K562 (cell line): ENCODE measurements around the gene BGN. TPM values are rescaled to one million over a fixed set of nuclear protein-coding genes. Genes with fewer than 3 reads are reported as not detected.

ENCODE experiments used
- ATAC-seq: fragments of 200-7000 bp; cut with Tn5 transposase; 3 replicates; pipeline ENCODE4 v1.9.1; 2020; ENCODE audit warnings: moderate library complexity
- BruUV-seq: library from RNA; stranded (reverse); fragments of 400-500 nt; replicated peaks from 2 replicates; lab custom pipeline; 2021; lab: Mats Ljungman, UMichigan
- CTCF ChIA-PET: fragments of 300-600 bp; formaldehyde crosslinking; extraction: SDS; loops from one replicate; lab custom pipeline; 2021; ENCODE audit warnings: low intra/inter-chr PET ratio; lab: Yijun Ruan, JAX
- POLR2A ChIA-PET: fragments of 300-600, 350-650 bp; sonication (Branson Sonifier 250); formaldehyde crosslinking; extraction: SDS; loops from one replicate; lab custom pipeline; 2021; ENCODE audit warnings: antibody characterized with exemption, inconsistent platforms; lab: Yijun Ruan, JAX
- DNase-seq, 4 experiments: peaks; one replicate each; pipeline versions ENCODE4 v3.0.0 to v3.0.0-alpha.2; 2011 to 2018; ENCODE audit warnings: low spot score in 3 of 4, mixed read lengths in 3 of 4; ENCODE audit errors: extremely low read depth in 1 of 4
- FAIRE-seq: peaks from 2 replicates; lab custom pipeline; 2011; peaks lifted over from hg19 to GRCh38; lab: Jason Lieb, UNC
- H2AFZ ChIP-seq: 2 replicates; pipeline ENCODE4 v1.6.0; 2011; ENCODE audit warnings: low read depth, low read length, control low read depth, inconsistent platforms
- H3K27ac ChIP-seq: fragments of 200-600 bp; 3 replicates; pipeline ENCODE4 v1.8.0; 2011; ENCODE audit warnings: low read depth, mild to moderate bottlenecking, control low read depth, inconsistent platforms, low read length, moderate library complexity, mixed read lengths; ENCODE audit errors: extremely low read depth
- H3K27me3 ChIP-seq, 2 experiments: fragments of 300-600 bp in 1 of 2; 2 replicates in 1 of 2; 3 replicates in 1 of 2; pipeline versions ENCODE4 v1.6.0 to v1.8.0; 2011; ENCODE audit warnings: inconsistent platforms in 2 of 2, low read length in 2 of 2, mild to moderate bottlenecking in 1 of 2, mixed read lengths in 1 of 2, moderate library complexity in 1 of 2; ENCODE audit not compliant: control insufficient read depth in 2 of 2, insufficient read depth in 2 of 2
- H3K36me3 ChIP-seq: fragments of 300-600 bp; 3 replicates; pipeline ENCODE4 v1.8.0; 2011; ENCODE audit warnings: mild to moderate bottlenecking, low read length, inconsistent platforms; ENCODE audit not compliant: control insufficient read depth, insufficient read depth
- H3K4me1 ChIP-seq, 2 experiments: fragments of 200-600 bp in 1 of 2; replicated peaks in 1 of 2; 2 replicates in 1 of 2; 3 replicates in 1 of 2; pipeline versions ENCODE4 v1.5.1 to v1.8.0; 2011; ENCODE audit warnings: inconsistent platforms in 2 of 2, low read length in 2 of 2, mild to moderate bottlenecking in 1 of 2, mixed read lengths in 1 of 2, moderate library complexity in 1 of 2; ENCODE audit not compliant: control insufficient read depth in 2 of 2, insufficient read depth in 2 of 2
- H3K4me2 ChIP-seq: 2 replicates; pipeline ENCODE4 v1.6.1; 2011; ENCODE audit warnings: low read length, control low read depth, inconsistent platforms, mixed read lengths; ENCODE audit not compliant: insufficient read depth
- H3K4me3 ChIP-seq: fragments of 200-600 bp; sonication (generic), shearing (Covaris generic); 2 replicates; pipeline ENCODE4 v1.5.1; 2016; ENCODE audit warnings: control low read depth, inconsistent platforms
- H3K79me2 ChIP-seq: fragments of 200-600 bp; 3 replicates; pipeline ENCODE4 v1.8.0; 2011; ENCODE audit warnings: low read length, inconsistent platforms; ENCODE audit not compliant: control insufficient read depth, insufficient read depth
- H3K9ac ChIP-seq, 2 experiments: 2 replicates each; pipeline versions ENCODE4 v1.6.0 to v1.6.1; 2011; ENCODE audit warnings: low read depth in 2 of 2, low read length in 2 of 2, control low read depth in 1 of 2, inconsistent platforms in 1 of 2, mild to moderate bottlenecking in 1 of 2, mixed read lengths in 1 of 2; ENCODE audit not compliant: insufficient read depth in 1 of 2
- H3K9me1 ChIP-seq: one replicate; pipeline ENCODE4 v1.6.0; 2011; ENCODE audit warnings: inconsistent platforms, mild to moderate bottlenecking, low read length, moderate library complexity; ENCODE audit not compliant: control insufficient read depth, insufficient read depth
- H3K9me3 ChIP-seq: replicated peaks from 2 replicates; pipeline ENCODE4 v1.5.1; 2011; ENCODE audit warnings: low read depth, low read length, inconsistent platforms; ENCODE audit not compliant: control insufficient read depth, insufficient read depth
- H4K20me1 ChIP-seq: replicated peaks from 2 replicates; pipeline ENCODE4 v1.6.1; 2011; ENCODE audit warnings: low read length, inconsistent platforms, mixed read lengths; ENCODE audit not compliant: control insufficient read depth, insufficient read depth
- AFF1 ChIP-seq, 2 experiments: fragments of 450-650 bp; IDR thresholded peaks; 2 replicates each; pipeline ENCODE4 v1.6.1; 2018; ENCODE audit warnings: mild to moderate bottlenecking in 2 of 2, low read depth in 1 of 2; ENCODE audit not compliant: partially characterized antibody in 2 of 2
- BCOR ChIP-seq: fragments of 450-650 bp; IDR thresholded peaks from 2 replicates; pipeline ENCODE4 v1.6.1; 2016
- DIDO1 ChIP-seq: fragments of 450-650 bp; IDR thresholded peaks from 2 replicates; pipeline ENCODE4 v1.6.1; 2016; ENCODE audit warnings: low read depth, missing biosample characterization, missing genetic modification characterization
- FOXK2 ChIP-seq, 2 experiments: fragments of 450-650 bp; IDR thresholded peaks in 1 of 2; conservative IDR thresholded peaks in 1 of 2; 2 replicates each; pipeline ENCODE4 v1.6.1; 2016; ENCODE audit warnings: low read depth in 2 of 2, mild to moderate bottlenecking in 1 of 2
- GTF2B ChIP-seq: IDR thresholded peaks from 2 replicates; pipeline ENCODE4 v1.6.1; 2011; ENCODE audit not compliant: insufficient read length; ENCODE audit errors: extremely low read depth
- HNRNPL ChIP-seq: fragments of 200-400 bp; formaldehyde crosslinking; IDR thresholded peaks from 2 replicates; pipeline ENCODE4 v1.6.1; 2017; ENCODE audit warnings: low read depth, mild to moderate bottlenecking, low read length
- NFIC ChIP-seq: fragments of 450-650 bp; IDR thresholded peaks from 2 replicates; pipeline ENCODE4 v1.6.1; 2017; ENCODE audit warnings: mild to moderate bottlenecking, inconsistent platforms
- WGBS: fragments of 100-300 bp; shearing (Covaris generic); methylation state at CpG from one replicate; pipeline ENCODE4 v1.1.6; 2016; ENCODE audit warnings: low coverage, mixed read lengths; ENCODE audit not compliant: insufficient coverage; ENCODE audit errors: missing lambda C conversion rate; 5-methylcytosine and 5-hydroxymethylcytosine counted together
- in situ Hi-C: fragments of 300-500 bp; cut with MboI; formaldehyde crosslinking; loops from 4 replicates; pipeline ENCODE4 v1.15.0; 2018; ENCODE audit warnings: inconsistent platforms, mixed read lengths
- intact Hi-C: fragments of 100-400 bp; cut with micrococcal nuclease; formaldehyde crosslinking; loops from 2 replicates; pipeline ENCODE4 v1.14.2; 2022
- polyA plus RNA-seq, 8 experiments: library from polyadenylated mRNA; depleted of rRNA in 4 of 8; stranded (reverse) in 5 of 8; unstranded in 3 of 8; fragments of >200 nt; fragmentation: Nextera tagmentation in 2 of 8; fragmentation: Illumina TruSeq in 1 of 8; extraction: Ambion mirVana in 2 of 8; extraction: Trizol in 1 of 8; gene quantifications; 2 replicates each; pipeline versions ENCODE4 v1.2.1 to v1.2.3, GENCODE V29; 2011 to 2014; ENCODE audit warnings: inconsistent platforms in 1 of 8, missing spikeins in 1 of 8
- total RNA-seq, 7 experiments: library from RNA; depleted of rRNA in 6 of 7; stranded (reverse); fragments of >200 nt in 6 of 7; fragmentation: Illumina TruSeq in 2 of 7; extraction: Trizol in 2 of 7; gene quantifications; 2 replicates each; pipeline versions ENCODE4 v1.2.1 to v1.2.3, GENCODE V29; 2011 to 2021; ENCODE audit warnings: low replicate concordance in 1 of 7

BGN gene
- total and polyA plus RNA-seq, 9 of the 15 experiments (the other 6 are each of a cell fraction or from before 2014, with no cell fraction given) = 0.11 TPM; not detected in 8

GRCh38 chrX:153526042-153526441, 31.3 kb downstream of the BGN start (continued):
- no peak for TF ChIP-seq AFF1 (IDR thresholded peaks at IDR 0.05; ENCODE audit: low read depth in 1 of 2, partially characterized antibody in 2 of 2)
- TF ChIP-seq BCOR = no peak
- no peak for TF ChIP-seq DIDO1 (tag)

- no peaks in the 10 kb centered on the region for H3K9me1 ChIP-seq
- TF ChIP-seq NFIC (0 out of 2 replicates have a peak, but pooled peaks have one; percentile 7), HNRNPL (no peak), FOXK2 (conservative IDR thresholded peaks at IDR 0.05 in 1 of 2, IDR thresholded peaks at IDR 0.05 in 1 of 2; ENCODE audit: low read depth in 2 of 2) (no peak), GTF2B (no peak)
- H3K4me3 ChIP-seq = no peak overlapping the region
- H3K27me3 ChIP-seq = peaks cover 25 to 68% of the 10 kb centered on the region in 2 experiments; a peak in 4 of 5 replicates
- 0 out of 4 replicates have a peak overlapping the region, but pooled peaks of 1 of the 2 experiments have one; percentile 17 for H3K9ac ChIP-seq
- H3K27ac ChIP-seq = no peak overlapping the region
- no peak for ATAC-seq
- peaks cover 0 to 4% of the 10 kb centered on the region in 2 experiments; a peak in 2 of 5 replicates for H3K4me1 ChIP-seq
- no peak for FAIRE-seq
- in situ Hi-C loops (no loop called here), intact Hi-C loops (no loop called here)
- no peak overlapping the region for H2AFZ ChIP-seq
- no peak for DNase-seq
- no peak overlapping the region for H3K4me2 ChIP-seq
- BruUV-seq = no TSS peak
- no peaks in the 10 kb centered on the region for H3K36me3 ChIP-seq
- CTCF ChIA-PET = no interaction called here
- H3K79me2 ChIP-seq = no peaks in the 10 kb centered on the region
- H3K9me3 ChIP-seq = no peaks in the 10 kb centered on the region
- H4K20me1 ChIP-seq = no peaks in the 10 kb centered on the region
- 0% methylated on average over 6 of the region's 10 CpGs for WGBS
- POLR2A ChIA-PET = interaction anchor here (0.7 kb wide), 1 partner anchor 40 kb away, joined by 3 read pairs; no protein-coding TSS in a partner anchor
Measured at GRCh38 chrX:153526801-153527200, 32.0 kb downstream of the BGN start.
